CD4-positive, alpha-beta T cell treated with Interleukin-1 beta for 1 hour (primary cell): ENCODE data around the gene PSMG4.

Experiments used
- DNase-seq, 2 donors: peaks; one replicate each; pipeline ENCODE4 v3.0.0-alpha.2; 2020 to 2022

Gene PSMG4, protein sequence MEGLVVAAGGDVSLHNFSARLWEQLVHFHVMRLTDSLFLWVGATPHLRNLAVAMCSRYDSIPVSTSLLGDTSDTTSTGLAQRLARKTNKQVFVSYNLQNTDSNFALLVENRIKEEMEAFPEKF

DNA sequence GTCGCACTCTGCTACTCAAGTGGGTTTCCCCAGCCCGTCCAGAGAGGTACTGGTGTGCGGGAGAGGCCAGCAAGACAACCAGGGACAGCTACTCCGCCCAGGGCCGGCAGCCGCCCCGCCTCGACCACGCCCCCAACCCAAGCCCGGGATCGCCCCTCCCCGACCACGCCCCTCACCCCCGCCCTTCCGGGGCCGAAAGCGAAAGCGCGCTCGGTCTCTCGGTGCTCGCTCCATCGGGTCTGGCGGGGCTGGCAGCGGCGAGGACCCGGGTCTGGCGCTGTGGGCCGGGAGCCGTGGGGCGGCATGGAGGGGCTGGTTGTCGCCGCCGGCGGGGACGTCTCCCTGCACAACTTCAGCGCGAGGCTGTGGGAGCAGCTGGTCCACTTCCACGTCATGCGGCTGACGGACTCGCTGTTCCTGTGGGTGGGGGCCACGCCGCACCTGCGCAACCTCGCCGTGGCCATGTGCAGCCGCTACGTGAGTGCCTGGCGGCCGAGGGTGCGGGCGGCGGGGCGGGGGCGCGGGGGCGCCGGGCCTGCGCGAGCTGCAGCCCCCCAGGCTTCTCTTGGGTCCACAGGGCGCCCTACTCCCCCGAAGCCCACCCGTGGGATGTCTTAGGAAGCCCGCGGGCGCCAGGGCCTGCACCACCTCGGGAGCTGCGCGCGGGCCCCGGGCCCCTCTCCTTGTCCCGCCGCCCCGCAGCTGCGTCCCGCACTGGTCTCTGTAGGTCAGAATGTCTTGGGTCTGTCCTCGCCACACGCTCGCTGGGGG lies at the start of gene PSMG4:
Gene PSMG4, plus strand, starts transcription at position 228 of the 771 bp plus-strand sequence. Its CDS starts 76 bp downstream, at position 304.
- peak; percentile 89 to 93 for DNase-seq

- DNase-seq, result peak in 1 of 2 donors; percentile 21
Observed at GRCh38 chr6:3209114-3210023, 49.4 kb upstream of the PSMG4 start.

DNA sequence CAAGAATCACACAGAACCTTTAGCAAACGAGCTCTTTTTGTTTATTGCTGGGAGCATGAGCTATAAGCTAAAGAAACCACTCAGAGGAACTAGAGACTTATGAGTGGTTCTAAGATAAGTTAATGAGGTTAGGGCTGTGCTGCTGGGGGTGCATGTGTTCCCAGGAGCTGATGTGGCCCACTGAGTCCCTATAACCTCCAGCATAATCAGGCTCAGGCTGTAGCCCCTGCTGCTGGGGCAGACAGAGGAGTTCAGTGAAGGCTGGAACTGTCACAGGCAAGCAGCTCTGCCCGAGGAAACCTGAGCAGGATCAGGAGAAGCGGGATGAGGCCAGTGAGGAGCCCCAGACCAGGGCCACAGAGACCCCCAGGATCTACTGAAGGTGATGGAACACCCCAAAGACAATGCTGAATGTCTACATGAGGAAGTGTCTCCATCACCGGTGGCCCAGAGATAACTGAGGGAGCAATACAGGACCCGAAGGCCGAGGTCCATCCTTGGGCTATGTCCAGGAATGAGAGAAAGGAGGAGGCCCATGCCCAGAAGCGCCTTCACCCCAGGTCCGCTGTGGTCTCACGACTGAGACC lies 48.6 kb upstream of the PSMG4 start:
- no peak for DNase-seq

DNA sequence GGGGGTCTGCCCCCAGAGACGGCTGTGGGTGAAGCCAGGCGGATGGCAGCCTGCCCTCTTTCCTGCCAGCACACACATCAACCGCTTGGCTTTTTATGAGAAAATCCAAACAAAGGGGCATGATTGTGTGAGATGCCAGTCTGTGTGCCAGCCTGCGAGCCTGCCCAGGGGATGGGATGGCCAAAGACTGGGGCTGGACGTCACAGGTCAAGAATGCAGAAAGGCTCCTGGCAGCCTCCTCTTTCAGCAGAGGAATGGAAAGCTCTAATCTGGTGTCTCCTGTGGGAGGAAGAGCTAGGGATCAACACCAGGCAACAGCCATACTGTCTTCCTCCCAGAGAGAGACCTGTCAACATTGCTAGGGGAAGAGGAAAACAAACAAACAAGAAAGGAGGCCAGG lies 47.1 kb upstream of the PSMG4 start:
- DNase-seq, result no peak

GRCh38 chr6:3212261-3212660 lies 46.5 kb upstream of the PSMG4 start:
- DNase-seq, result no peak

GRCh38 chr6:3213334-3213695 lies 45.4 kb upstream of the PSMG4 start:
- no peak for DNase-seq

- DNase-seq, result no peak
Observed at GRCh38 chr6:3214898-3215297, 43.8 kb upstream of the PSMG4 start.

DNA sequence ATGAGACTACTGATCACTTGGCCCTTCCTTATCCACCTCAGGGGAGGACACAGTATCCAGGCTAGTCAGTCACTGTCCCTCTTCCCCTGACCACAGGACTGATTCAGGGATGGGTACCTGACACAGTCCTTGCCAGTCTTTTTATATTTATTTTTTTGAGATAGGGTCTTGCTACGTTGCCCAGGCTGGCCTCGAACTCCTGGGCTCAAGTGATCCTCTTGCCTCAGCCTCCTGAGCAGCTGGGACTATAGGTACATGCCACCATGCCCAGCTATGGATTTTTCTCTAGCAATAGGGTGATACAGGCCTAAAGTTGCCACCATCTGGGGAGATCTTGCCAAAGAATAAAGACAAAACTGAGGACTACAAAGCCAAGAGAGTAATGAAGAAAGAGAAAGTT lies 41.5 kb upstream of the PSMG4 start:
- no peak for DNase-seq

DNA sequence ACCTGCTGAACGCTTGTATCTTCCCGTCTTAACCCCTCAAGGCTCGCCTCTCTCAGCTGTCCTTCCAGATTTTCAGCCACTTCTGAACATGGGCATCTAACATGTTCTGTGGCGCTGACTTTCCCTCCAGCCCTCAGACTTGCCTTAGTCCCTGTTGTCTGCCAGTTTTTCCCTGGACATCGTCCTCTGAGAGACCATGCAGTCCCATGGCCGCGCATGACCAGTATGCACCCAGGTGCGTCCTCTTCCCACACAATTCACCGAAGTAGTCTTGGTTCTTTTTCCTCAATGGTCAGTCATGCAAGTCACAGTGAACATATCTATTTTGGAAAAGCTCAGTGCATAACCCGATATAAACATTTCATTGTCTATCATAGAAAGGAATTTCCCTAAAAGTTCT lies 40.5 kb upstream of the PSMG4 start:
- no peak for DNase-seq

- DNase-seq, result no peak
Observed at GRCh38 chr6:3220366-3220765, 38.4 kb upstream of the PSMG4 start.

GRCh38 chr6:3221578-3221977 lies 37.2 kb upstream of the PSMG4 start:
- DNase-seq, result no peak

DNA sequence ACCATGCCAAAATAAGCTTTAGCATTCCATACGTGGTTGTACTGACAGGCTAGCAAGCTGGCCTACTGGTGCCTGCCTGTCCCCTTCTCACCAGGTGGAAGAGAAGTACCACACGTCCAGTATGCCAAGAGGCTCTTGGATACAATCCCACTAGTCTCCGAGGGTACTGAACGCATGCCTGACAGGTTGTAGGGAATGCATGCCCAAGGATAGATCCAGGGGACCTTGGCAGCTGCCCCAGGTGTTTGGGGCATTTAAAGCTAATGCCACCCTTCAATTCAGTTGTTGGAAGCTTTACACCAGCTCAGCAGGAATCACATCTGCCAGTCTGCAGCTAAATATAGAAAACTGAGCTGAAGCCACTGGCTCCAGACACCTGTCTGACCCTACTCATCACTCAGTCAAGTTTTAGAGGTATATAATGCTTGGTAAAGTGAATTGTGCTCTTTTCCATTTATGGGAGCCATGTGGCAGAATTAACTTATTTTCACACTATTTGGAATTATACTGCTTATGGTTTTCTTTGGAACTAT lies 36.2 kb upstream of the PSMG4 start:
- no peak for DNase-seq

DNA sequence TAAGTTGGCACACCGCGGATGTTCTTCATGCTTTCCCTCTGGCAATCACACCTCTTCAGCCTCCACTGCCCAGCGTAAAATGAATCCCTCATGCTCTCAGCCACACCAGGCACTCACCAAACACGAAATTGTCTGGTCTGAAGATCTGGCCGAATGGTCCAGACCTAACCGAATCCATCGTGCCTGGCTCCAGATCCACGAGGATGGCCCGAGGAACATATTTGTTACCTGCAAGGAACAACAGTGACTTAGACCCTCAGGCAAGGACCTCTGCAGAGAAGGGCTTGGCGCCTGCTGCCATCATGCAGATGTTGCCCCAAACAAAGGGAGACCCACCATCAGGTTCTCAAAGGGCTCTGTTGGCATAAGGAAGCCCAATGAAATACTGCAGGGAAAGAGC lies 32.7 kb upstream of the PSMG4 start:
- DNase-seq, result no peak

DNA sequence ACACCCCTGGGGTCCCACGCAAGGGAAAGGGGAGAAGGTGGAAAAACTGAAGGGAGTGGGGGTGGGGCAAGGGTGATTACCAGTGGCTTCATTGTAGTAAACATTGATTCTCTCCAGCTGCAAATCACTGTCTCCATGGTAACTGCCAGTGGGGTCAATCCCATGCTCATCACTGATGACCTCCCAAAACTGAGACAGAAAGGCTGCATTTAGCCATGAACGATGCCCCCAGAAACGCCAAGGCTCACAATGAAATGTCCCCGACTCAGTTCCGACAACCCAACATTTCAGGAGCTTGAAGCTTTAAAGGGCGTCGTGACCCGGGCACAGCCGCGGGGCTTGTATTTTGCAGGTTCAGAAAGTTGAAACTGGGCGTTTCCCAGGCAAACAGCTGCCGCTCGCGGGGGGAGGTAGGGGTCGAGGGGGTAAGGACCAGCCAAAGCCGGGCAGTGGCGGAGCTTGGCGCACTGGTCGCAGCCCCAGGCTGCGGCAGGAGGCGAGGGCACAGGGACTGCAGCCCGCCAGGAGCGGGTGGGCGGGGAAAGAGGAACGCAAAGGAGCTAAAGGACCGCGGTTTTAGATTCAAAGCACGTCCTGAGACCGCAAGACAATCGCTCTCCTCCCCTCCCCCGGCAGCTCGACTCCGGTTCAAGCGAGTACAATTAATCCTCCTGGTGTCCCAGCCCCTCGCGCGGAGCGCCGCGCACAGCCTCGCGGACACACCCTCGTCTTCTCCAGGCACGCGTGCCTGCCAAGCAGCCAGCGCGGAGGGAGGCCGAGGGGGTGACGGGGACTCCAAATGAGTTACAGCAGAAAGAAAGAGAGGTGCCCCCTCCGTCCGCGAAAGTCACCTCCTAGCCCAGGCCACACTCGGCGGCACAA lies 32.0 kb upstream of the PSMG4 start:
- no peak for DNase-seq

DNA sequence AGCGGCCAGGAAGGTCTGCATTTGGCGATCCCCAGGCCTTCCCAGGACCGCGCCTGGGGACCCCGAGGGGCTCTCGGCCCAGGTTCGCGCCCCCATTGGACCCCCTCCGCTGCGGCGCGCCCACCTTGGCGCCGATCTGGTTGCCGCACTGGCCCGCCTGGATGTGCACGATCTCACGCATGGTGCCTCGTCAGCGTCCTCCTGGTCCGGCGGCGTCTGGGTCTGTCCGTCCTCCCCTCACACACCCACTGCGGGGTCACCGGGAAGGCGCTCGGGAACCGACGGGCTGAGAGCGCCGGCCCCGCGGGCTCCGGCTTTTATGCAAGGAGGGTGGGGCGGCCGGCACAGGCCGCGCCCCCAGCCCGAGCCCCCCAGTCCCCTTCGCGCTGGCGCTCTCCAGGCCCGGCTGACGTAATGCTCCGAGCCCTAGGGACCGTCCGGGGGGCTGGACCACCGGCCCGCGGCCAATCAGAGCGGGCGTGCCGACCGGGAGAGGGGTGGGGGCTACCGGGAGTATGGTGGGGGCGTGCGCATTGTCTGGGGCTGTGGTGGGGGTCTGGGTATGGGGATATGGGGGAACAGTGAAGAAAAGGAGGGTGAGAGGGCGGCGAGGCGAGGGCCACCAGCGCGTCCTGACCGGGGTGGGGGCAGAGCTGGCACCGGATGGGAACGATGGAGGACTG lies 31.2 kb upstream of the PSMG4 start, which contains the start of gene TUBB2B:
Gene TUBB2B, minus strand, starts transcription at position 291 of the 683 bp plus-strand sequence. Its CDS starts 110 bp downstream, at position 181.
- DNase-seq, result no peak

GRCh38 chr6:3228046-3228671 lies 30.6 kb upstream of the PSMG4 start:
- DNase-seq, result peak in 1 of 2 donors; percentile 17

DNA sequence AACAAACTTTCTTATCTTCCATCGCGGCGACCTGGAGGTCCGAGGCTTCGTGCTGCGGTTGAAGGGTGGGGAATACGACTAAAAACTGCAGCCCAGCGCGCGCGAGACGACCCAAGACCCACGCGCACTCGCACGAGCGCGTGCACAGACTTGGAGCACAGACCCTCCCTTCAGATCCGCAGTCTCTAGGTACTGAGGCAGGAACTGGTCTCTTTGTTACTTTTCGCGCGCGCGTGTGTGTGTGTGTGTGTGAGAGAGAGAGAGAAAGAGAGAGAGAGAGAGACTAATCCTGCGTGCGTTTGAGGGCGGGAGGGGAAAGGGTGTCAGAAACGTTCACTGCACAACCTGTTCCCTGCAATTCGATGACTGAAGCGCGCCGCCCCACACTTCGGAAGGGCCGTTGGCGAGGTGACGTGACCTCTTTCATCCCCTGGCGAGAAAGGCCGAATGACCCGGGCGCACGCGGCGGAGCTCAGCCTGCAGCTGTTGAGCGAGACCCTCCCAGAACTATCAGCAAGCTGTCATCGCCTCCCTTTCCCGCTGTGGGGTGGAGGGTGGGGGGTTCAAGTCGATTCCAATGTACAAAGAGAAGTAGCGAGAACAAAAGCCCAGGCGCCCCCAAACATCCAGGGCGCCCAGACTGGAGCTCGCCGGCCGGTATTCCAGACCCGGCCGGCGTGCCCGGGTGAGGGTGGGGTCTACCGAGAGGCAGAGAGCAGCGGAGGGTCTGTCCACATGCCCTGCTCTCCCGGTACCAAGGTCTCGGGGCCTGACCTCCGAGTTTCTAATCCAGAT lies 29.8 kb upstream of the PSMG4 start:
- peak; percentile 22 to 52 for DNase-seq

GRCh38 chr6:3229566-3230178 lies 29.1 kb upstream of the PSMG4 start:
- DNase-seq, result peak in 1 of 2 donors; percentile 34

- no peak for DNase-seq
Observed at GRCh38 chr6:3230256-3230882, 28.4 kb upstream of the PSMG4 start.
